Right cardiac atrium (tissue), 5 donors: ENCODE data around the gene HIBADH. TPM values are rescaled to one million over a fixed set of nuclear protein-coding genes. Genes with fewer than 3 reads are reported as not detected.

Experiments
- ATAC-seq, 2 donors: fragments of 200-7000 bp; cut with Tn5 transposase; one replicate each; pipeline versions ENCODE4 v1.8.0 to v1.9.1; 2020; ENCODE audit warnings: moderate library complexity in 2 of 2, mild to moderate bottlenecking in 1 of 2
- DNase-seq, 3 donors: peaks; one replicate each; pipeline ENCODE4 v3.0.0-alpha.2; 2020
- H3K27ac ChIP-seq: one replicate; pipeline ENCODE4 v1.5.1; 2013; ENCODE audit warnings: mild to moderate bottlenecking, low read length, control low read depth, moderate library complexity
- H3K27me3 ChIP-seq: one replicate; pipeline ENCODE4 v1.6.1; 2013; ENCODE audit not compliant: control insufficient read depth, insufficient read depth
- H3K4me1 ChIP-seq: one replicate; pipeline ENCODE4 v1.6.1; 2013; ENCODE audit warnings: low read length; ENCODE audit not compliant: control insufficient read depth, insufficient read depth
- H3K4me3 ChIP-seq: one replicate; pipeline ENCODE4 v1.5.1; 2013; ENCODE audit warnings: low read length, control low read depth
- H3K9me3 ChIP-seq: one replicate; pipeline ENCODE4 v1.6.1; 2013; ENCODE audit warnings: low read length; ENCODE audit not compliant: control insufficient read depth
- WGBS: extraction: QIAGEN DNeasy Blood & Tissue Kit; methylation state at CpG from one replicate; pipeline ENCODE4 v1.1.7; 2013; 5-methylcytosine and 5-hydroxymethylcytosine counted together
- intact Hi-C, 4 donors: fragments of 100-400 bp; cut with DNase I; formaldehyde crosslinking; loops; one replicate each; pipeline versions ENCODE4 v1.11.0 to v1.14.0; 2022 to 2023
- polyA plus RNA-seq: library from polyadenylated mRNA; stranded (reverse); fragments of 200-250 nt; gene quantifications from one replicate; pipeline ENCODE4 v1.2.3, GENCODE V29; 2013
- total RNA-seq, 4 donors: library from RNA; stranded (reverse); fragmentation: NEBNext Ultra II Directional; extraction: Animal tissue kit (Norgen Biotek cat#: 25700); gene quantifications; one replicate each; pipeline ENCODE4 v1.2.1, GENCODE V29; 2021
- donor health status: healthy with polysubstance abuse.
- donor health status: DM: no; HTN: yes; CAD: no.
- donor health status: DM: no; HTN: no; CAD: no.
- donor health status: DM: no; HTN: yes; CAD: no; lungs with severe emphysema.
- donor health status: DM: yes; HTN: yes; CAD: no.

HIBADH gene
- total and polyA plus RNA-seq, 5 donors: 57.7 to 77.1 (median 72.2) TPM

DNA sequence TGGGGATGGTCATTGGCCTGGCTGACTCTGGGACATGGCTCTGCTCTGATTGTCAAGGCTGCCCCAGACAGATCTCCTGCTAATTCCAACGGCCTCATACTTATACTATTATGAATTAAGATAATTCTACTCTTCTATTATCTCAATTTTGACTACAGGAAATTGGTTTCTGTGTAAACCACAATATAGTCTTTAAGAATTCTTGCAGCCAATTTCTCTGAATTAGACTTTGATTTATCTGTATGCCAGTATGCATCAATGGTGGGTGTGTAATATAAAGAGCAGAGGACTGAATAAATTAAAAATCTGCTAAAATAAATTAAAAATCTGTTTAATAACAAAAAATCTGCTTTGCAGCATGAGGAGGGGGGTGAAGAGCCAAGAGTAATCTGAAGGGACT lies 27.0 kb downstream of the HIBADH start:
- Histone ChIP-seq H3K27me3 (no peaks in the 10 kb centered on the region), H3K9me3 (no peaks in the 10 kb centered on the region), H3K4me3 (no peak overlapping the region), H3K4me1 (no peaks in the 10 kb centered on the region), H3K27ac (no peak overlapping the region)
- DNase-seq: no peak
- intact Hi-C loops: no loop called here
- no peak for ATAC-seq
- 56% methylated on average over 1 of the region's 1 CpG for WGBS

GRCh38 chr7:27634671-27635493 lies 27.8 kb downstream of the HIBADH start:
- H3K9me3 ChIP-seq: no peaks in the 10 kb centered on the region
- no peaks in the 10 kb centered on the region for H3K27me3 ChIP-seq
- H3K27ac ChIP-seq: no peak overlapping the region
- WGBS: 79% methylated on average over 3 of the region's 3 CpGs
- ATAC-seq (no peak), DNase-seq (no peak)
- H3K4me3 ChIP-seq: no peak overlapping the region
- intact Hi-C loops: no loop called here
- no peaks in the 10 kb centered on the region for H3K4me1 ChIP-seq

DNA sequence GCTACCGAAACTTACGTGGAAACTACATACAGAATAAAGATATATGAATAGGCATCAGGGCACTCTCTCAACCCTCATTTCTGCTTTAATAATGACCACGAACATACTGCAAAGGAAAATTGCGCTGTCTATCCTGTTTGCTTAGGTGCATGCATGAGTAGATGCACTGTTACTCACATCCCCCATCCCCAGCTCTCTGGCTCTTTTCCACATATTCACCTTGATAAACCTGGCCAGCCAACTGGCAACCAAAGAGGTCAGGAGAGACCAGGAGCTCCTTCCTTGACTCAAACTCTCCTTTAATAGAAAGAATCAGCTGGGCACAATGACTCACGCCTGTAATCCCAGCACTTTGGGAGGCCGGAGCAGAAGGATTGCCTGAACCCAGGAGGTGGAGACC lies 29.6 kb downstream of the HIBADH start:
- intact Hi-C loops: no loop called here
- H3K27me3 ChIP-seq: no peaks in the 10 kb centered on the region
- no peaks in the 10 kb centered on the region for H3K4me1 ChIP-seq
- no peak overlapping the region for H3K27ac ChIP-seq
- no peak overlapping the region for H3K4me3 ChIP-seq
- 90% methylated on average over 6 of the region's 6 CpGs for WGBS
- ATAC-seq (no peak), DNase-seq (no peak)
- H3K9me3 ChIP-seq: no peaks in the 10 kb centered on the region

DNA sequence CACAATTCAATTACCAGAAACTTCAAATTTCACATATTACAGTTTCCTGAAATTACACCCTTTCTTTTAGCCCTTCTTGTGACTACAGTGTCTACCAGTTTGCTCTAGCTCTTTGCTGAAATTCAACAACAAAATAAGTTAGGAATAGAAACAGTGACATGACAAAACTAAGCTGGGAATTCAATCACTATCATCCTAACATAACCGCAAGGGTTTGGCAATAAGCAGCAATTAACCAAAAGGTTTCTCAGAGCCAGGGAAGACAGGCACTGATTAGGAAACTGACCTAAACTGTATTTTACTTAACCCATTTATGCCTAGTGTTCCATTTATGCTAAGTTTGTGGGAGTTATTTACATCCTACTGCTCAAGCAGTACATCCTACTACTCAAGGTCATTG lies 31.3 kb downstream of the HIBADH start:
- Histone ChIP-seq H3K9me3 (no peaks in the 10 kb centered on the region), H3K27me3 (no peaks in the 10 kb centered on the region), H3K27ac (no peak overlapping the region), H3K4me1 (no peaks in the 10 kb centered on the region), H3K4me3 (no peak overlapping the region)
- intact Hi-C loops: no loop called here
- ATAC-seq (no peak), DNase-seq (no peak)
- WGBS: 78% methylated on average over 1 of the region's 1 CpG

GRCh38 chr7:27627146-27627545 lies 35.5 kb downstream of the HIBADH start:
- no peak overlapping the region for H3K4me3 ChIP-seq
- H3K9me3 ChIP-seq: no peaks in the 10 kb centered on the region
- no peak overlapping the region for H3K27ac ChIP-seq
- H3K27me3 ChIP-seq: no peaks in the 10 kb centered on the region
- WGBS: 100% methylated on average over 1 of the region's 1 CpG
- DNase-seq (no peak), ATAC-seq (no peak)
- H3K4me1 ChIP-seq: no peaks in the 10 kb centered on the region
- intact Hi-C loops: no loop called here

GRCh38 chr7:27619492-27619891 lies 43.2 kb downstream of the HIBADH start:
- Histone ChIP-seq H3K4me1 (no peaks in the 10 kb centered on the region), H3K27me3 (no peaks in the 10 kb centered on the region), H3K4me3 (no peak overlapping the region), H3K27ac (no peak overlapping the region), H3K9me3 (peaks cover 5% of the 10 kb centered on the region)
- DNase-seq: no peak
- WGBS: 45% methylated on average over 1 of the region's 1 CpG
- intact Hi-C loops: no loop called here
- ATAC-seq: no peak

DNA sequence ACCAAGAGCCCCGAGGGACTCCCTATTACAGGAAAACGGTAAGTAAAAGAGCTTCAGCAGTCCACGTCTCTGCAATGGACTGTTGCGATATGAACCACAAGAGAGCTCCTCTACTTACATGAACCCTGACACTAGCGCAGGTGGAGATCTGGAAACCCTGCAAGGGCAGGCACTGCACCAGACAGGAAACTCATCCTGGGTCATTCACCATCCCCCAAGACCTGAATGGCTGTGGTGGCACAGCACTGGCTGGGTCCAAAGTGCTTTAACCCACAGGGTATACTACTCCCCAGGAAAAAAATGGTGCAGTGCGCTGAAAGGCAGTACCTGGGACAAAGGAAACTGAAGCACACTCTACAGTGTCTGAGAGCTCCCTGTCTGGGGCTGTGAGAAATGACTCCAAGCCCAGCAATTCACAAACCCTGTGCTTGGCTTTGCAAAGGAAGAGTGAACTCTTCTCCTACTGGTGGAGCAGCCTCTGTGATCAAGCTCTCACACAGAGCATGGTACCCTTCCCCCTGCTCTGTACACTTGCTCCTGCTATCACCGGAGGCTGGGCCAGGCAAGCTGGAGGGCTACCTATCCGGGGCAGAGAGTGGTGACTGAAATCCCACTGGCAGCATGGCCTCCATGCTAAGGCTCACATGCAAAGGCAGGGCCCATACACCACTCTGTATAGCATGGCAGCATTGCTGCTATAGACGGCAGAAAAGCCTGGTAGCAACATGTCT lies 44.9 kb downstream of the HIBADH start:
- WGBS: 90% methylated on average over 9 of the region's 9 CpGs
- DNase-seq (peak in 1 of 3 donors; percentile 11), ATAC-seq (no peak)
- Histone ChIP-seq H3K27me3 (no peaks in the 10 kb centered on the region), H3K9me3 (peaks cover 5% of the 10 kb centered on the region), H3K4me3 (no peak overlapping the region), H3K4me1 (no peaks in the 10 kb centered on the region), H3K27ac (no peak overlapping the region)
- intact Hi-C loops: no loop called here

GRCh38 chr7:27616914-27617548 lies 45.7 kb downstream of the HIBADH start:
- WGBS: 92% methylated on average over 3 of the region's 3 CpGs
- ATAC-seq: no peak
- Histone ChIP-seq H3K9me3 (peaks cover 5% of the 10 kb centered on the region), H3K27me3 (no peaks in the 10 kb centered on the region), H3K4me3 (no peak overlapping the region), H3K27ac (no peak overlapping the region), H3K4me1 (no peaks in the 10 kb centered on the region)
- intact Hi-C loops: no loop called here
- no peak for DNase-seq

DNA sequence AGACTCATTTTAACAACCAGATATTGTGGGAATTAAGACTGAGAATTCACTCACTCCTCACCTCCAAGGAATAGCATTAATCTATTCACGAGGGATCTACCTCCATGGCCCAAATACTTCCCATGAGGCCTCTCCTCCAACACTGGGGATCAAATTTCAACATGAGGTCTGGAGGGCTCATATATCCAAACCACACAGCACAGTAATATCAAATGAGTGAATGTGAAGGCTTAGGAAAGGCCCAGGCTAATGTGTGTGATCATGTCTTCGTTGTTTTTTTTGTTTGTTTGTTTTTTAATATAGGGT lies 46.5 kb downstream of the HIBADH start:
- H3K4me3 ChIP-seq: no peak overlapping the region
- 96% methylated on average over 2 of the region's 2 CpGs for WGBS
- no peaks in the 10 kb centered on the region for H3K27me3 ChIP-seq
- no peak for ATAC-seq
- DNase-seq: no peak
- no peaks in the 10 kb centered on the region for H3K4me1 ChIP-seq
- intact Hi-C loops: no loop called here
- H3K27ac ChIP-seq: no peak overlapping the region
- H3K9me3 ChIP-seq: peaks cover 5% of the 10 kb centered on the region

GRCh38 chr7:27615420-27616185 lies 47.1 kb downstream of the HIBADH start:
- H3K4me1 ChIP-seq: no peaks in the 10 kb centered on the region
- intact Hi-C loops: no loop called here
- 90% methylated on average over 7 of the region's 7 CpGs for WGBS
- DNase-seq: no peak
- H3K4me3 ChIP-seq: no peak overlapping the region
- peaks cover 5% of the 10 kb centered on the region for H3K9me3 ChIP-seq
- H3K27me3 ChIP-seq: no peaks in the 10 kb centered on the region
- H3K27ac ChIP-seq: no peak overlapping the region
- no peak for ATAC-seq

- Histone ChIP-seq H3K4me3 (no peak overlapping the region), H3K4me1 (no peaks in the 10 kb centered on the region), H3K27ac (no peak overlapping the region), H3K9me3 (peaks cover 2% of the 10 kb centered on the region), H3K27me3 (no peaks in the 10 kb centered on the region)
- 96% methylated on average over 2 of the region's 2 CpGs for WGBS
- intact Hi-C loops: no loop called here
- ATAC-seq (no peak), DNase-seq (no peak)
Observed at GRCh38 chr7:27614095-27614494, 48.6 kb downstream of the HIBADH start.
